HG03103 (cell line): Measurements from ENCODE around the gene TRMO.

Experiments
- ATAC-seq: cut with Tn5 transposase; IDR thresholded peaks from one replicate; pipeline ENCODE4 v1.9.1; 2021; ENCODE audit warnings: low read depth; ENCODE audit not compliant: unreplicated experiment

Gene TRMO

DNA sequence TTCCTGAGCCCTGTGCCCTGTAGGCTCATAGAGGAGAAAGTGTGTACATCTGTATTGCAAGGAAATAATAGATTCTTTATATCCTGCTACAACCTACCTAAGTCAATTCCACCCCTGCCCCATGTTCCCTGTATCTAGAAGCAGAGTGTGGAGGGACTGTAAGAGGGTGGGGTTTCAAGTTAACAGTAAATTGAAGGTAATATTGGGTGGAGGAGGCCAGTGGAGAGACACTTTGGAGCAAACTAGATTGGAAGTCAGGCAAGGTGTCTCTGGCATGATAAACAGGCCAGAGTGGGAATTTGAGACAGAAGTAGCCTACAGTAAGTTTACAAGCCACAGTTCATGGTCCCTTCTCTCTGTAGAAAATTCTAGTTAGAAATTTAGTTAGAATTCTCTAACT lies 17.9 kb upstream of the TRMO start:
- ATAC-seq = no peak

DNA sequence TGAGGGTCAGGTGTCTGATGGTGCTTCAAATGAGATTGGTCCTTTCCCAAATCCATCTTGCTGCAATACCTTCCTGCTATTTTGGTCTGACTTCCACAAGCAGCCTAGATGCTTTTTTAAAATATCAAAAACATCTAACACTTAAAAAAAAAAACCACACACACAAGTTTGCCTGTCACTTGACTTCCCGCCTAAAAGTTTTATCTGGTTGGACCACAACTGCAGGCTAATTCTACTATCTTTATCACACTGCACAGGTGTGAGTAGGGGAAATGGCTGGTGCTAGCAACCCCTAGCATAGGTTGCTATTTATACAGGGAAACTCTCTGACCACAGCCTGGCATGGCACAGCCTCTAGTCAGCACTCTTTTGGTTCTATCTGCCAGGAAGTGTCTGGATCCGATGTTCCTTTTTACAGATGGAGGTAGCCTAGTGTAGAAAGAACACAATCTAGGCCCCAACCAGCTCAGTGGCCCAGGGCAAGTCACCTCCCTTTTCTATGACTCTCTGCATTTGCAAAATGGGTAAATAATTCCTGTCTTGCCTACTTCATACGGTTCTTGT lies 15.9 kb upstream of the TRMO start, which contains the start of gene HEMGN:
Gene HEMGN (minus strand): TSS at position 92 of the 564 bp plus-strand sequence. CDS start 36 bp downstream, at position 56.
- no peak for ATAC-seq

DNA sequence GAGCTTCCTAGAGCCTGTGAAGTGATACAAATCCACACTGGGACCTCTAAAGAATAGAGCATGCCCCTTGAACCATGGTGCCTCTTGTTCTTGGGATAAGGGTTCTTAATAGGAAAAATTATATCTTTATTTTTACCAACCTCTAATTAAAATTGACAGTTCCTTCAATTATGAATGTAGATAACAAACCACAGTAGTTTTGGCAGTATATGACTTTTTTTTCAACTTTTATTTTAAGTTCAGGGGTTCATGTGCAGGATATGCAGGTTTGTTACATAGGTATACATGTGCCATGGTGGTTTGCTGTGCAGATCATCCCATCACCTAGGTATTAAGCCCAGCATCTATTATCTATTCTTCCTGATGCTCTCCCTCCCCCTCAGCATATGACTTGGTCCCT lies 14.7 kb upstream of the TRMO start:
- no peak for ATAC-seq

DNA sequence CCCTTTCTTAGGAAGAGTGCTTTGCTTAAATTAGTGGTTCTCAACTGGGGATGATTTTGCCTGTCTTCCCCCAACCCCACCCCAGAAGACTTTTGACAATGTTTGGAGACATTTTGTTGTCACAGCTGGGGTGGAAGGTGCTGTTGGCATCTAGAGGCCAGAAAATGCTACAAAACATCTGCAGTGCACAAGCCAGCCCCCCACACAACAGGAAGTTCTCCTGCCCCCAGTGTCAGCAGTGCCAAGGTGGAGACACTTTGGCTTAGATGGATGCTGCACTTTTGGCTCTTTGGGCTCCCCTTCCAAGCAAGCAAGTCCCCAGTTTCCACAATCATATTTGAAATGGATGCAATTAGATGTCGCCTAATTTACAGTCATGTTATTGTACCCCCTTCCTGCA lies 13.0 kb upstream of the TRMO start:
- ATAC-seq = no peak

DNA sequence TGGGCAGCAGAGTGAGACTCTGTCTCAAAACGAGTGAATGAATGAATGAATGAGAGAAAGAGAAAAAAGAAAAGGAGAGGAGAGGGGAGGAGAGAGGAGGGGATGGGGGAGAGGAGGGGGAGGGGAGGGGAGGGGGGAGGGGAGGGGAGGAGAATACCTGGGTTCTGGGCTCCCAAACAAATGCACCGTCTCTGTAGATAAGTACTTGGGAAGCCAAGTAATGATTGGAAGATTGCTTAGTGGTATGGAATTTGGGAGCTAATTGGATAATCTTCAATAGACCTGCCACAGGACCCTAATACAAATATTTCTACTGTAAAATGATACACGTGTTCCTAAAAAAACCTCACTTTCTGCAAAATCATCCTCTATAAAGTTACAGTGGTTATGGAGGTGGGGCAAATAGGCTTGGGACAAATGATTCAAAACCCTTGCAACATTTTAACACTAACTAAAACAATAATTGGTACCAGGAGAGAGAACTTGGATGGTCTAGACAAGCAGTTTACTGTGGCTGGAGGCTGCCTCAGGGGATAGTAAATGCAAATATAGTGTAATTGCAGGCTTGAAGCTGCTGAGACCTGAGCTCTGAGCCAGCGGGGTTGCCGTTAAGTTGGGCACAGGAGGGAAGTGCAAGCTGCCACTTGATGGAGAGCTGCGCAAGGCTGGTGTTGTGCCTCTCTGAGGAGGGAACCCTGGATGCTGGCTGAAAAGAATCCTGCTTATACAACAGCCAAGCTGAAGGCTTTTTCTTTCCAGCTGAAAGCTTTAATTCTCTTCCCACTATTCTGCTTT lies 12.2 kb upstream of the TRMO start:
- no peak for ATAC-seq

DNA sequence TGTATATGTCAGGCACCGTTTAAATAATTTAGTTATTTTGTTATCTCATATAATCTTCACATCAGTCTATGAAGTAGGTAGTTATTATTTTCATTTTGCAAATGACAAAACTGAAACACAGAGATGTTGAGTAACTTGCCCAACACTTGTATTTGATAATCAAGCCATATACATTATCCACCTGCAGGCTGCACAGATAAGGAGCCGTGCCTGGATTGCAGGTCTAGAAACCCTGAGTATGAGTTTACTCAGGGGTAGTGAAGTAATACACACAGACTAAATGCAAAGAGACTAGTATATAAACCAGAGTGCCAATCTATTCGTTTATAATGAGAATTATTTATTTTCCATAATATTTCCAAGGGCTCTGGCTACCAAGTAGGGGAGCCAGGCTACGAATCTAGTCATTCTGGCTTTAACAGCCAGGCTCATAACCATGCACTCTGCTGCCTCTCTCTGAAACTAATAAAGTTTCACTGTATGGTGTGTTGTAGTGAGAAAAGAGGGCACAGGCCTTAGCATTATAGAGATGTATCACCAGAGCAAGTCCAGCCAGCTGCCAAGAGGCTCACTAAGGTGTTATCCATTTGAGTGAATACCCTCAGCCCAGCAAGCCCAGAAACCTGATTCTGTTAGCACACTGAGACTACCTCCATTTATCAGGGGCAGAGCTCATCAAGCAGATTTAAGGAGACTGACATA lies 11.1 kb upstream of the TRMO start:
- no peak for ATAC-seq

DNA sequence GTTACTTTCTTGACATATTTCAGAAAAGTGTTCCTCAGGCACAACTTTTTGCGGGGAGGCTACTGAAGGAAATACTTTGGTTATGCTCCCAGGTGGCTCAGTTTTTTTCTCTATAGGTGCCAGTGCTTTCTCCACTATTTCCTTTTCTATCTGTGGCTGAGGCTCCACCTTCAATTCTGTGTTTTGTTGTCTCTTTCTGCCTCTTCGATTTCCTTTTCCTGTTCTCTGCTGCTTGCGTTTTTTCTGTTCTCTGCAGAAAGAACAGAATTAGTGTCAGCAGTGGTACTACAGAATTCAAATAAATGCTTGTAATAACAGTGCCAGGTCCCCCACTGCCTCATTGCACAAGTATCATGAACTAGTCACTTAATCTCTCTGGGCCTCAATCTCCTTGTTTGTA lies 8.7 kb upstream of the TRMO start:
- ATAC-seq = no peak

DNA sequence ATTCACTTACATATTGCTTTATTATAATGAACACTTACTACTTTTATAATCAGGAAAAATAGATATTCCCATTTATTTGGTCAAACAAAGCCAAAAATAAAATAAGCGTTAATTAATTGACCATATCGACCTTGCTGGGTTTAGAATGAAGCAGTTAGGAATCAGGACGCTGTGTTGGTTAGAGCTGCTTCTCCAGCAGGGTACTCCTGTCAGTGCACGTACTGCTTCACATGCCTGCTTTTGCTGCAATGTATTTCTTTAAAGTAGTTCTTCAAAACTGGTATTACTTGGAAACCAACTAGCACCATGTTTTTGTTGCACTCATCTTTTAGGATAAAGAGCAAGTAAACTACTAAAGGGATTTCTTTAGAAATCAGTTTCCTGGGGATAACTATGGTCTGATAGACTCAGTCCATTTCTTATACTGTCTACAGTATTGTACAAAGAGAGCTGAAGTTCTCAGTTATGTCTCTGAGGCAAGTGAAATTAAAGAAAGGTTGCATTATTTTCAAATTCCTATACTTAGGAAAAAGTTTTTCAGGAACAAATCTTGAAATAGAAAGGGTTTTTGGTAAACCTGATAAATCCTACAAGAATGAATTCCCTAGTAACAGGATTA lies 6.8 kb upstream of the TRMO start:
- ATAC-seq = no peak

DNA sequence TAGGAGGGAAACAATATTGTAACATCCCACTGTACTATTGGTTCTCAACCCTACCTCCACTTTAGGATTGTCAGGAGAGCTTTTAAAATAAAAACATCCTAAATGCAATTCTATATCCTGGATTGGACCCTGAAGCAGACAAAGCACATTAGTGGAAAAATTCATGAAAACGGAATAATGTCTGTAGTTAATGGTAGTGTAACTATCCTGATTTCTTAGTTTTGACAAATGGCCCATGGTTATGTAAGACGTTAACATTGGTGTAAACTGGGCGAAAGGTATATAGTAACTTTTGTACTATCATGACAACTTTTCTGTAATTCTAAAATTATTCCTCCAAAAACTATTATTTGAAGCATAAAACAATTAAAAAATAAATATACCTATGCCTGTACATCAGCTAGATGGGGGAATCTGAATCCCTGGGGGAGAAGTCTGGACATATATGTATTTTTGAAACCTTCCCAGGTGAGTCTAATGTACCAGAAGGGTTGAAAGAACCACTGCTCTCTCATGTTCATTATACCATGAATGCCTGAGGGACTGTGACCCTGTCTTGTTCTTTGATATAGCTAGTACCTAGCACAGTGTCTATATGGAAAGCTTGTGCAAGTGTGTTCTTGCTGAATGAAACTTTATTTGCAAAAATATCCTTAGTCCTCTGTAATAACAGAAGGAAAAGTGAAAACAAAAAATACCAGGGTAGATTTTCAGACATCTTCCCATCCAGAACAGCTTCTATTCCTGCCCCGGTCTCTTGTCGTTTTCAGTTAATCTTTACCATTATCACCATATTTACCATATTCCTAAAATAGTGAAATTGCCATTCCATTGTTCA lies 3.4 kb upstream of the TRMO start:
- ATAC-seq = no peak

DNA sequence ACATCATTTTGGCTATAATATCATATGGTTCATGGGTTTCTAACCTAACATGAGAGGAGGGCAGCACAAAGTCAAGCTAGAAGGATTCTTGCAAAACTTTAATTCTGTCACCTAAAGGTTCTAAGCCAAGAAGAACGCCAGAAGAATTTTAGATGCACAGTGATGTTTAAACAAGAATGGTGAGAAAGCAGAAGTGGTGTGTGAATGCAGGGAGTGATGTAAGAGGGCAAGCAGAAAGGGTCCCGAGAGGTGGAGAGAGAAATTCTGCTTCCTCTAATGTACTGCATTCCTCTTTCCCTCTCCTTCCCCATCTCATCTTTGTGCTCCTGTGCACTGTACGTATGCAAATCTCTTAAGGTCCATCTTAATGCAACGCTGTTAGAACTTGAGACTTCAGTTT lies 2.1 kb upstream of the TRMO start:
- ATAC-seq = no peak

DNA sequence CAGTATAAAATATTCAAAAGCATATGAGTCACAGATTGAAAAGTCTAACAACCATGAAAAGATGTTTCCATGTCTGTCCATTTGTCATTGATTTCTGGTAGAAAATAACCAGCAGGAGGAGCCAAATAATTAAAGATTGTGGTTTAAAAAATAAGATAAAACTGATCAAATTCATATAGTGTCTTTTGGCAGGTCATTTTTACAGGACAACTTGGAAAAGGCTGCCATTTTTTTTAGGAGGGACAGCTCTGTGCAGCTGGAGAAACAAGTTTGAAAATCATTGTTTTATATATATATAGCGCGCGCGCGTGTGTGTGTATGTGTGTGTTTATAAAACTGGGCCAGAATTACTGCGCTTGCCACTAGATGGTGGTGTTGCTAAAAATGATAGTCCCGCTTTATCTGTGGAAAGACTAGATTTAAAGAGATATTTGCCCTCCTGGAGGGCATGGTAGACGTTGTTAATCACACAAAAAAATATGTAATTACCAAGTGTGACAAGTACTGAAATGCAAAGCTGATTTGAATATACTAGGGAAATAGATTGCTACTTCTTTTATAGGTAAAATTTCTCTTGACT lies 1.3 kb upstream of the TRMO start:
- peak; percentile 38 for ATAC-seq

DNA sequence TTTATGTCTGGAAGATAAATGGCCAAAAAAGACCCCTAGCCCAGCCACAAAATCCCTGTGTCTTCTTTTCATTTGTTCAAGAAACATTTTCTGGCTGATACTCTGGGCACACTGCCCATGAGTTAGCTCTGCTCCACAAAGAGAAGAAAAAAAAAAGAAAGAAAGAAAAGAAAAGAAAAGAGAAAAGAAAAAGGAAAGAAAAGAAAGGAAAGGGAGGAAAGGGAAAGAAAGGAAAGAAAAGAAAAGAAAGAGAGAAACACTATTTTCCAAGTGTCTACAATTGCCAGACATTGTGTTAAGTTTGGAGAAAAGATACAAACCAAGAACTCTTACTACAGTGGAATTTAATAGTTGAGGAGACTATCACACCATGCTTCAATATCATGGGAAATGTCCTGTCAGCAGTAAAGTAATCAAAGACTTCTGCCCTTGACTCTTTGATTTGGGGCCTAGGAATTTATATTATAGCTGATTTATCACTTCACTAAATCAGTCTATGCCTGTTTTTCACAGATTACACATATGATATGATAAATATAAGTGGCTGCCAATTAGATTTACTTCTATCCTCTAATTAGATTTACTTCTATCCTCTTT lies 3.0 kb downstream of the TRMO start:
- ATAC-seq = no peak

DNA sequence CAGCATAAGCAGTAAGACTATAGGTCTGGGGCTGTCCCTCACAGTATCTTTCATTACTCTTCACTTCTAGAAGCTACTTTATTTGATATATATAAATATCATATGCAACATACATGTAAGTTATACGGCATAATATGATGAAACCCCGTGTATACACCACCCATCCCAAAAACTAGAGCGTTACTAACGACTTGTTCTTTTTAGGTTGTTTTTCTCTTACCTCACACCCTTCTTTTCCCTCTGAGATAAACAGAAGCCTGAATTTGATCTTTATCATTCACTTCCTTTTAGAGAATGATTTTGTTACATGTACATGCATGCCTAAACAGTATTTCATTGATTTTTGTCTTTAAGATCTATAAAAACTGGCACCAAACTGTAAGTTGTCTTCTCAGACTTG lies 3.7 kb downstream of the TRMO start:
- ATAC-seq = no peak

DNA sequence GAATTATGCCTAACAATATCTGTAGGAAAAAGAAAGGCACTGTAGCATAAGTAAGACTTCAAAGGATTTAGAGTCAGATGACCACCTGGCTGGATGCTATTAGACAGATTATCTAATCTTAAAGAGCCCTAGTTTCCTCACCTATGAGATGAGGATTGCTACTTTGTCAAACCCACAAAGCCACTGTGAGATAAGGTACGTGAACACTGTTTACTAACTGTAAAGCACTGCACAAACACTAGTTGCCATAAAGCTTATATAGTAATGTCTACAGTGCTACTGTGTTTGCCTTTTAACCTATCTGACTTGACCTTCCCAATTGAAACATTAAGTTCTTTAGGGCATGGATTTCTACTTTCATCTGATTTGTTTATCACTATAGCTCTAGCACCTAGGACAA lies 10.3 kb downstream of the TRMO start:
- no peak for ATAC-seq

DNA sequence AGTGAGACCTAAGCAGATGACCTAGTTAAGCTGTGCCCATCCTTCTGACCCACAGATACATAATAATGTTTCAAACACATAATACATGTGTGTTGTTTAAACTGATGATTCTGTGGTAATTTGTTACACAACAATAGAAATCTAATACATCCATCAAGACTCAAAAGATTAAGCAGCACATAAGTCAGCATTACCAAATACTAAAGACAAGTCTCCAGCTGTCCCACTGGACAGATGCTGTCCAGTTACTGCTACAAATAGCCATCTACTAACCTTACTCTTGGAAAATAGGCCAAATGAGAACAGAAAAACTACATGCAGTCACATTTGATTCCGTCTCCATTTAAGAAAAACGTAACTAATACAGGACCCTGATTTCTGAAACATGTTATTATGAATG lies 10.8 kb downstream of the TRMO start:
- no peak for ATAC-seq

DNA sequence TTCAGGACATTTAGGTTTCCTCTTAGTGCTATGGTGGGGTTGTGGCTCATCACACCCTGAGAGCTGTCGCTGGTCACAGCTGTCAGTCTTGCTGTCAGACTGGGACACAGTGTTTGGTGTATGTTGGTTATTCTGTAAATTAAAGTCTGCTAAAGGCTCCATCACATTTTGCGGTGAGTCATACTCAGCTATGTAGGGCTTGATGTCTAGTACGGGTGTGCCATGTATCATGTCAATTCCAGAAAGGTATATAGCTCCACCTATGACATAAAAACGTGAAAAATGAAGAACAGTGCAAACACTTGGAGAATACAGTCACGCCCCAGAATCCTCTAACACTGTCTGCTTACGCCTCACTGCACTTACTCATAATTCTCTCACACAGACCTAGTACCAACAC lies 11.9 kb downstream of the TRMO start:
- no peak for ATAC-seq

DNA sequence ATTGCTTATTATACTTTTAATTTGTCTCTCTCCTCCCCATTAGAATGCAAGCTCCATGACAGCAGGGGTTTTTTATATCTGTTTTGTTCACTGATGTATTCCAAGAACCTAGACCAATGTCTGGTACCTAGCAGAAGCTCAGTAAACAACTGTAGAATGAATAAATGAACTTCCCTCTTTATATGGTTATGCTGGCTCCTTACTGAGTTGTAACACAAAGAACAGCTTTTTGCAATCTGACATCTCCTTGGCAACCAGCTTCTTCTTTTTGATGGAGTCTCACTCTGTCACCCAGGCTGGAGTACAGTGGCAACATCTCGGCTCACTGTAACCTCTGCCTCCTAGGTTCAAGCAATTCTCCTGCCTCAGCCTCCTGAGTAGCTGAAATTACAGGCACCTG lies 13.6 kb downstream of the TRMO start:
- ATAC-seq = no peak

DNA sequence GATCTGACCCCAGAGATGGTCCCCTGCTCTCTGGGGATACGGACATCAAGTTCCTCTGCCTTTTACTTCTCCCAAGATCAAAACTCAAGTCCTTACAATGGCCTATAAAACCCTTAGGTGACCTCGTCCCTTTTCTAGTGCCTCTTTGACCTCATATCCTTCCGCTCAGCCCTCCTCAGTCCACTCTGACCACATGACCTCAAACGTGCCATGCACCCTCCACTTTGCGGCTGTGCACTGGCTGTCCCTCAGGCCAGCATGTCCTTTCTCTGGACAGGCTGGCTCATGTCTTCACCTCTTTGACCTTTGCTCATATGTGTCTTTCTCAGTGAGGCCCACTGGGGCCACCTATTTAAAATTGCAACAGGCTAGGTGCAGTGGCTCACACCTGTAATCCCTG lies 14.7 kb downstream of the TRMO start:
- no peak for ATAC-seq

DNA sequence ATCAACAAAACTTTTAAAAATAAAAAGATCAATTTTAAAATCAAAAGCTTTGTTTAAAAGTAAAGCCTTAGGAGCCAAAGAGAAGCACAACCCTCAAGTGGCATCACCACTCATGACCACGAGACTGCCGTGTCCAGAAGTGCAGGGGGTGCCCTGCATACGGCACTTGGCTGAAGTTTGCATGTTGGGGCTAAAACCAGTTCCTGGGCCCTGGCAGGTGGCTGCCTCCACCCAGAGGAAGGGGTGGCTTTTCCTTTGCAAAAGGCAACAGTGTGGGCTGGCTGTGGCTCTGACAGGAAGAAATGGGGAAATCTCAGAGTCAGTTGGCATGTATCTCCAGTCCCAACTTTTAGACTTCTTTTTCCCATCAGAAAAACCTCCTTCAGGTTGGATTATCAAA lies 15.3 kb downstream of the TRMO start:
- ATAC-seq = no peak
